ENCODE data around the gene EYA2.

EYA2 gene

GRCh38 chr20:47122560-47122959 is 227.9 kb downstream of the EYA2 start:
- no peak for DNase-seq

- DNase-seq = no peak
These were observed 229.6 kb downstream of the EYA2 start for GRCh38 chr20:47124181-47124717.

DNA sequence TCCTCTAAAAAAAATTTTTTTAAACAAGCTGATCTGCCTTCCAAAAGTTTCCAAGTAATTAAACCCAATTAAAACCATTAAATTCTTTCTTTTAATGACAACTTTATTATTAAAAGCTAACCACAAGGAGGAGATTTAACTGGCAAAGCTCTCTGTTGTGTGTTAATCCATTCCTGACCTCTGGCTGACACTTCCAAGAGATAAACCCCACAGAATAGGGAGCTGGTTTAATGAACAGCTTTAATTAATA is 230.8 kb downstream of the EYA2 start:
- DNase-seq = no peak

DNA sequence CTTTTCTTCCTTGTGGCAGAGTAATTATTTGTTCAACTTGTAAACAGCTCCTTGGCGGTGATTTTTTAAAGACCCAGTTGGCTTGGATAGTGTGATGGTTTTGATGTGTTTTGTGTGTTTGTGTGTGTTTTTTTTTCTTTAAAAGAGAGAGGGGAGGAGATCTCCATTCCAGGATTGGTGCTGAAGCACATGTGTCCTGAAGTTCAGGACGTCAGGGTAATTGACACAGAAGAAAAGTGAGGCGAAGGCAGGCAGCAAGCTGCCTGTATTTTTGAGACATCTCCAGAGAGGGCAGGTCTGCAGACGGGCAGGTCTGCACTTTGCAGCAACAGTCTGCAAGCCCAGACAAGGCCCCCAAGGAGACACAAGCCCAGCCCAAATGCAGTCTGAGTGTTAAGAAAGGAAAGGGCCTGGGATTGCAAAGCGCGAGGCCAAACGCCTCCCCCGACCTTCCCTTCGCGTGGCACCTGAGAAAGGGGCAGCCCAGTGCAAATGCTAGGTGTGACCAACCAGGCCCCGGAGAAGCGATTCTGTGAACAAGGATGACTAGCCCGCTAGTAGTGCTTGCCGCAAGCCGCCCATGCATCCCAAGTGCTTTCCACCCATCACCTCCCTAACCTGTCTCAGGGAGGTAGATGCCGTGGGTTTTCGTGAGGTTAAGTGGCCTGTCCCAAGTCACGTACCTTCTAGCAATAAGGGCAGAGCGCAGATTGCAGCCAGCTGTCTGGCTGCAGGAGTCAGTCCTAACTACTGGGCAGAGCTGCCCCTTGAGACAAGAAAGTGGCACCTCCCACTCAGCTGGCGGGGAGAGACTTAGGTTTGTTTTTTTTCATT is 231.3 kb downstream of the EYA2 start:
- DNase-seq = no peak

DNA sequence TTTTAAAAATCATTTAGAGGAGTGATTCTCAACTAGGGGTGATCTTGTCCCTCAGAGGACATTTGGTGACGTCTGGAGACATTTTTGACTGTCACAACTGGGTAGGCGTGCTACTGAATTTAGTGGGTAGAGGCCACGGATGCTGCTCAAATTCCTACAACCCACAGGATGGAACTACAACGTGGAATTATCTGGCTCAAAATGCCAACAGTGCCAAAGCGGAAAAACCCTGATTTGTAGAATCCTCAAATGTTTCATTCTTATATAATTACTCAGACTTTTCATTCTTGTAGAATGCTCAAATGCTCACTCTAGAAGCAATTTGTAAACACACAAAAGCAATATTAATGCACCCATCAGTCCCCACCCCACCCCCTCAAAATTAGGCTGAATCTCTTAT is 232.1 kb downstream of the EYA2 start:
- no peak for DNase-seq

- DNase-seq = no peak
These were observed 232.9 kb downstream of the EYA2 start for GRCh38 chr20:47127546-47127945.

DNA sequence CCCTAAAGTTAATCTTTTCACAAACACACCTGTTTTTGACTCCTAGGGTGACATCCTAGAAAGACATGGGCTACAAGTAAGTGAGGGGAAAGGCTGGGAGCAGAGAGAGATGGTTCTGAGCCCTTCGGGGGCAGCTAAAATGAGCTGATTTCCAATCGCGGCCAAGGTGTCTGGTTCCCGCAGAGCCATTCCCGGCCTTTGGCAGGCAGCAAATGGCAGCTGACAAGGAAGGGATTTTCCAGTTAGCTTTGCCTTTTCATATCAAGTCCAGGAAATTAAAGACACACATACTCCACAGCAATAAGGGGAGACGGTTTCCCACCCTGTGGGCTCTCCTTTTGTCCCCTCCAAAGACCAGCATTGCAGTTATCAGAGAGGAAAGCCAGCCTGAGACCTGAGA is 233.4 kb downstream of the EYA2 start:
- DNase-seq = no peak

- DNase-seq = no peak
These were observed 234.7 kb downstream of the EYA2 start for GRCh38 chr20:47129306-47129705.

GRCh38 chr20:47133809-47134456 is 239.3 kb downstream of the EYA2 start:
- no peak for DNase-seq

- no peak for DNase-seq
These were observed 242.1 kb downstream of the EYA2 start for GRCh38 chr20:47136782-47137181.

- no peak for DNase-seq
These were observed 242.7 kb downstream of the EYA2 start for GRCh38 chr20:47137231-47137870.

- no peak for DNase-seq
These were observed 245.4 kb downstream of the EYA2 start for GRCh38 chr20:47139934-47140535.

DNA sequence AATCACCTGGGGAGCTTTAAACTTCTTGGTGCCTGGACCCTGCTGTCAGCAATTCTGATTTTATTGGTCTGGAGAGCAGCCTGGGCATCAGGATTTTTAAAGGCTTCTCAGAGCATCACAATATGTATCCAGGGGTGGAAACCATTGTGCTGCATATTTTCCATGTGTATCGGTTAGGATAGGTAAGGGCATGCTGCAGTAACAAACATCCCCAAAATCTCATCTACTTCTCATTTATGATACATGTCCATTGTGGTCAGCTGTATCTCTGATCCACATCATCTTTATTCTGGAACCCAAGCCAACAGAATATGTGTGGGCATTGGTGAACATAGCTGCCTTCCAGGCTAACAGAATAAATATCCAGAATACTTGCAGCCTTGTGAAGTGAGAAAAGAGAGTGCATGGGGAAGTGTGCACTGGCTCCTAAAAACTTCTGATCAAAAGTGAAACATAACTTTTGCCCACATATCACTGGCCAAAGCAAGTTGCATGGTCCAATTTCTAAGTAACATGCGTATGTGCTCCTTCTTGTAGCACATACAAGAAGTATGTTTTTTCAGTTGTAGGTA is 246.8 kb downstream of the EYA2 start:
- no peak for DNase-seq

DNA sequence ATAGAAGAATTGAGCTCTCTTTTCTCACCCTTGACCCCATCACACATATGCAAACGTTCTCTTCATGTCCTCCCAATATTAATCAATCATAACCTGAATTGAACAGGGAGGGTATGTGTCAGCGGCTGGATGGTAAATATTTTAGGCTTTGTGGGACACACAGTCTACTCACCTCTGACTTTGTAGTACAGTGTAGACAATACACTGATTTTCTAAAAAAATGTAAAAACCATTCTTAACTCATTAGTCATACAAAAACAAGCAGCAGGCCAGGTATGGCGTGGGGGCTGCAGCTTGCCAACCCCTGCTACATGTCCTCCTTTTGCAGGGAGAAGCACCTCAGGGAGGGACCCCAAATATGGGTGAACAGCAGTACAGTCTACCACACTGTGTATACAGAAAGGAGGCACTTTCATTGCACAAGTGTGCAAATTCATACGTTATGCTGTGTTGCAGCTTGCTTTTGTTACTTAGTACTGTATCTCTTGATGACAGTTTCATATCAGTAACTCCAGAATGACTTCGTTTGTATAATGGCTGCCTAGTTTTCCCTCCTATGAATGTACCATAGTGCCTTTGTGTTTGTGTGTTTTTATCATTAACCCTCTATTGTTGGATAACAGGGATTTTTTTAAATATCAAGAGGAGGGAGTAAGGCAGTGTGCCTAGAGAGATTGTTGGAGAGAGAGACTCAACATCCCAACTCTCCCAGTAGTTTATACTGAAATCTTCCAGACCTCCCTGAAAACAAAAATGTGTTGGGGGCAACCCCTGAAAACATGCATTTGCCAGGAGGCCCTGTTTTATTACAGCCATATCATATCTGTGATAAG is 247.5 kb downstream of the EYA2 start:
- no peak for DNase-seq

- no peak for DNase-seq
These were observed 248.1 kb downstream of the EYA2 start for GRCh38 chr20:47142774-47143170.

- DNase-seq = no peak
These were observed 249.0 kb downstream of the EYA2 start for GRCh38 chr20:47143657-47144056.

- DNase-seq = no peak
These were observed 249.8 kb downstream of the EYA2 start for GRCh38 chr20:47144463-47144862.

- no peak for DNase-seq
These were observed 252.0 kb downstream of the EYA2 start for GRCh38 chr20:47146686-47147085.

DNA sequence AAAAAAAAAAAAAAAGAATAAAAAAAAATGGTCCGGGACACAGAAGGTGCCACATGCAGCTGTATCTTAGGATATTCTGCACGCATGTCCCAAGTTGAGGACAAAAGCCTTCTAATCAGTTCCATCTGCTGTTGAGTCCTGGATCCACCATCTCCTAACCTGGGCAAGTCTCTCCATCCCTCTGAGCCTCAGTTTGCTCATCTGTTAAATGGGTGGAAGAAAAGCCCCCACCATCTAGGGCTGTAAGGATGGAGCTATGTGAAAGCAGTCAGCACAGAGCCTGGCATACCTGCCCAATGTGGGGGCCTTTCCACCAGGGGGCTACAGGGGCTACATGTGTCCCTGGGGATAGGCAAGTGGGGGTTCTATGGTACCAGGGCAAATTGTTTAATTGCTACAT is 253.4 kb downstream of the EYA2 start:
- DNase-seq = no peak

- no peak for DNase-seq
These were observed 255.3 kb downstream of the EYA2 start for GRCh38 chr20:47149939-47150338.

GRCh38 chr20:47150403-47151152 is 255.9 kb downstream of the EYA2 start:
- peak in 2 of 5 donors; percentile 1 to 11 for DNase-seq
